Memory B cell (primary cell): ENCODE measurements around the gene RNF31.

Experiments used
- ATAC-seq: fragments of 150-1000 bp; cut with Tn5 transposase; 2 replicates; pipeline ENCODE4 v1.10.0; 2021; ENCODE audit warnings: low read depth, mild to moderate bottlenecking, moderate library complexity
- DNase-seq, 2 donors: peaks; one replicate each; pipeline ENCODE4 v3.0.0; 2022; ENCODE audit warnings: low spot score in 2 of 2
- H3K27ac Mint-ChIP-seq: one replicate; pipeline ENCODE4 v1.8.0; 2022; ENCODE audit warnings: mild to moderate bottlenecking, moderate library complexity, mixed read lengths
- H3K27me3 Mint-ChIP-seq: one replicate; pipeline ENCODE4 v1.8.0; 2022; ENCODE audit warnings: mixed read lengths
- H3K36me3 Mint-ChIP-seq: one replicate; pipeline ENCODE4 v1.8.0; 2022; ENCODE audit warnings: mild to moderate bottlenecking, mixed read lengths
- H3K4me1 Mint-ChIP-seq: one replicate; pipeline ENCODE4 v1.8.0; 2022; ENCODE audit warnings: mixed read lengths
- H3K4me3 Mint-ChIP-seq: one replicate; pipeline ENCODE4 v1.8.0; 2022; ENCODE audit warnings: mild to moderate bottlenecking, moderate library complexity, mixed read lengths
- H3K9me3 Mint-ChIP-seq: one replicate; pipeline ENCODE4 v1.8.0; 2022; ENCODE audit warnings: mixed read lengths

RNF31 gene

DNA sequence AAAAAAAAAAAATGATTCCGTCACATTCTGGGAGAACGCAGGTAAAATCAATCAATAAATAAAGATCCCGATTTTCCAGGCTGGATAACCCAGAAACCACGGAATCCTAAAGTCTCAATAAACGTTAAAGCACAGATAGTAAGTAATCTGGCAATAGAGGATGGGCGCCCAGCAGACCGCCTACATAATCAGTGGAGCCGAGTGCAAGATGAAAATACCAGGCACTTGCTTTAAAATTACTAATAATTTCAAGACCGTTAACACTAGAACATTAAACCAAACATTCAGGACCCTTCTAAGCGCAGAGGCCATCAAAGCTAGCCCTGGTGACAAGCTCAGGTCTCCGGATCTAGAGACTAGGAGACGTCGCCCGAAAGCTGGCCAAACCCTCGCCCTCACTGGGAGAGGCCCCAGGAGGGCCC lies 33.9 kb upstream of the RNF31 start:
- peak overlapping the region; percentile 99 for H3K4me3 Mint-ChIP-seq
- peaks cover 6% of the 10 kb centered on the region for H3K36me3 Mint-ChIP-seq
- H3K27ac Mint-ChIP-seq: peak overlapping the region; percentile 97
- H3K27me3 Mint-ChIP-seq: no peaks in the 10 kb centered on the region
- no peak for ATAC-seq
- no peak for DNase-seq
- H3K4me1 Mint-ChIP-seq: peaks cover 20% of the 10 kb centered on the region
- H3K9me3 Mint-ChIP-seq: no peaks in the 10 kb centered on the region

- DNase-seq: peak in 1 of 2 donors; percentile 74
- peak overlapping the region; percentile 97 for H3K27ac Mint-ChIP-seq
- H3K36me3 Mint-ChIP-seq: peaks cover 12% of the 10 kb centered on the region
- peak; percentile 17 for ATAC-seq
- H3K4me1 Mint-ChIP-seq: peaks cover 16% of the 10 kb centered on the region
- H3K4me3 Mint-ChIP-seq: peak overlapping the region; percentile 99
- no peaks in the 10 kb centered on the region for H3K9me3 Mint-ChIP-seq
- H3K27me3 Mint-ChIP-seq: no peaks in the 10 kb centered on the region
Observed at GRCh38 chr14:24113801-24114531, 33.3 kb upstream of the RNF31 start.

DNA sequence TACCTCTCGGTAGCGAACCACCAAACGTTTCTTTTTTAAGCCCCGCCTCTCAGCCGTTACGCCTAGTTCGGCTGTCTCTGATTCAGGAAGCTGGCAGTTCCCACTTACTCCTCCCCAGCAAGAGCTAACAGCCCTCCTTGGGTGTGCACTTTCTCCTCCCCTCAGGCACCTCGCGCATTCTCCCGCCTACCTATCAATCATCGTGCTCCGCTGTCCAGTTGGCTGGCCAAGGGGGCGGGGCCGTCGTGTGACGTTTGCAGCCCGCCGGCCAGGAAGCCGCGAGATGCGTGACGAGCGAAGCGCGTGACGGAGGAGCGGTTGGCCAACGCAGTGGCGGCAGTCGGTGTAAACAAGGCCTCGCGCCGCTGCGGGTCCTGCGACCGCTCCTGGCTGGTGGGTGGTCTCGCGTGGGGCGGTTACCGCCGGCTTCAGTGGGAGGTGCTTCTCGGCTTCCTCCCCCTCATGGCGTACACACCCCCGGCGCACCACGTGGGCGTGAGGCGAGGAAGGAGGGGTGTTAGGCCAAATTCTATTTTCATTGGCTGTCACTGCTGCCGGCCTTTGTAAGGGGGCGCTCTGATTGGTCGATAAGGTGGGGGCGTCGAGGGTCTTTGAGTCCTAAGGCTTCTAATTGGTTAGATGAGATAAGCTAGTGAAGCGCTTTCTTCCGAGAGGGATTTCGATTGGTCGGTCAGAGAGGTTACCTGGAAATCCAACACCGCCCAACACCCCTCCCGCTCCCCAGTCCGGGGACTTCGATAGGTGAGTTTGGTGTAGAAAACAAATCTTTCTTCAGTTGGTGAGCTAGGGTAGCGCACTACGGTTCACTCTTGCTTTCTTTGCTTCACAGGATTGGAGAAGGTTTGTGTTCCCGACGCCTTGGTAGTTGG lies 32.5 kb upstream of the RNF31 start, which contains the start of the genes DCAF11 and NRL:
DCAF11 (plus strand) TSS at position 246 of the 890 bp plus-strand sequence. CDS start 818 bp downstream, outside the sequence.
NRL (minus strand) TSS at position 418 of the 890 bp plus-strand sequence. CDS start 32,101 bp downstream, outside the sequence.
- Mint-ChIP-seq H3K27me3 (no peaks in the 10 kb centered on the region), H3K36me3 (peaks cover 18% of the 10 kb centered on the region), H3K4me3 (peak within 1 kb of the TSS; percentile 99), H3K27ac (peak within 1 kb of the TSS; percentile 97), H3K4me1 (peaks cover 16% of the 10 kb centered on the region), H3K9me3 (no peaks in the 10 kb centered on the region)
- DNase-seq: peak; percentile 98
- peak; percentile 81 for ATAC-seq

DNA sequence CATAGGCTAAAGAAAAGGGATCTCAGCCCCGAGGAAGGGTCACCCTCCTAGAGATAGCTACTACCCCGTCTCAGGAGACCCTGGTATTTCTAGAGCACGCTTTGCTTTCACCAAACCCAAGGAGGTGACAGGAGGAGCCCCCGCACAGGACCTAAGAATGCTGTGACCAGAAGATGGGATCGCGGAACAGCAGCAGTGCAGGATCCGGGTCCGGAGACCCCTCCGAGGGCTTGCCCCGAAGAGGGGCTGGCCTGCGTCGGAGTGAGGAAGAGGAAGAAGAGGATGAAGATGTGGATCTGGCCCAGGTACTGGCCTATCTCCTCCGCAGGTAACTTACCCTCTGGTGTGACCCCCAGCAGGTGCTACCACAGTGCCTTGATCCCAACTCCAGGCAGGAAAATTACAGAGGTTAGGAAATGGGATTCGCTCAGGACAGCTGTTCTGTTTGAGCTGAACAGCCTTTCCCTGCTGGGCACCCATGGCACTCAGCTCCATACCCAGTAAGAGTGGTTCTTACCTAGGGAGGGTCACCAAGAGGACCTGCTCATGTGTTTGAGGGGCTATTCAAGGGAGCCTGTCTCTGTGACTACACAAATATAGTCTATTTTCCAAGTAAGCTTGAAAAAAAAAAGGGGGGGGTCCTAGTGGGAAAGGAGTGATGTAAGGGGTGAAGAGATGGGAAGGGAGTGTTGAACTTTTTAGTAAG lies 31.7 kb upstream of the RNF31 start:
- H3K4me3 Mint-ChIP-seq: peak overlapping the region; percentile 99
- DNase-seq (no peak), ATAC-seq (no peak)
- no peaks in the 10 kb centered on the region for H3K9me3 Mint-ChIP-seq
- peaks cover 18% of the 10 kb centered on the region for H3K36me3 Mint-ChIP-seq
- no peaks in the 10 kb centered on the region for H3K27me3 Mint-ChIP-seq
- peak overlapping the region; percentile 97 for H3K27ac Mint-ChIP-seq
- H3K4me1 Mint-ChIP-seq: peaks cover 16% of the 10 kb centered on the region

GRCh38 chr14:24116128-24116814 lies 31.0 kb upstream of the RNF31 start:
- ATAC-seq (no peak), DNase-seq (no peak)
- Mint-ChIP-seq H3K36me3 (peaks cover 18% of the 10 kb centered on the region), H3K4me3 (peak overlapping the region; percentile 99), H3K27ac (peak overlapping the region; percentile 53), H3K4me1 (peaks cover 16% of the 10 kb centered on the region), H3K9me3 (no peaks in the 10 kb centered on the region), H3K27me3 (no peaks in the 10 kb centered on the region)

DNA sequence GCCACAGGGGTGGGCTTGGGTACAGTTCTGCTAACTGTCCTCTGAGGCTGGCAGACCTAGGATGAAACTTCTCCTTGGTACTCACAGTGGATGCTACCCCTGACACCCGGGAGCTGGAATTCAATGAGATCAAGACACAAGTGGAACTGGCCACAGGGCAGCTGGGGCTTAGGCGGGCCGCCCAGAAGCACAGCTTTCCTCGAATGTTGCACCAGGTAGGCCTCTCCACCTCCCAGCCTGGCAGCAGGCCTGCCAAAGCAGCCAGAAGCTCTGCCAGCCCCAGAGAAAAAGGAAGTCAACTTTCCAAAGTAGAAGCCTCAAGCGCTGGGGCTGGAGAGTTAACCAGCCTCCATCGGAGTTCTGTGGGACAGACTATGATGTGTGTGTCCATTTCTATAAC lies 30.1 kb upstream of the RNF31 start:
- DNase-seq (no peak), ATAC-seq (no peak)
- no peaks in the 10 kb centered on the region for H3K9me3 Mint-ChIP-seq
- no peaks in the 10 kb centered on the region for H3K27me3 Mint-ChIP-seq
- H3K36me3 Mint-ChIP-seq: peaks cover 21% of the 10 kb centered on the region
- H3K4me1 Mint-ChIP-seq: peaks cover 18% of the 10 kb centered on the region
- H3K27ac Mint-ChIP-seq: no peak overlapping the region
- no peak overlapping the region for H3K4me3 Mint-ChIP-seq

DNA sequence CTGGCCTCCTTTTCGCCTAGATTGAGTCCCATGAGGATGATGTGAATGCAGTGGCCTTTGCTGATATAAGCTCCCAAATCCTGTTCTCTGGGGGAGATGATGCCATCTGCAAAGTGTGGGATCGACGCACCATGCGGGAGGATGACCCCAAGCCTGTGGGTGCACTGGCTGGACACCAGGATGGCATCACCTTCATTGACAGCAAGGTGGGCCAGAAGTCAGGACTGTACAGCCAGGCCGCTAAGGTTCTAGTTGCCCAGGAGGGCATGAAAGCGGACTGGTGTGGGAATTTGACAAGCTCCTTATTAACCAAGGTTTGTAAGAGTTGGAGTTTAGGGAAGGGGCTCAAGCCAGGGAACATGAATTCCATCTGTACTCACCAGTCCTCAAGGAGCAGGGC lies 27.6 kb upstream of the RNF31 start:
- no peaks in the 10 kb centered on the region for H3K9me3 Mint-ChIP-seq
- ATAC-seq (no peak), DNase-seq (no peak)
- H3K27me3 Mint-ChIP-seq: no peaks in the 10 kb centered on the region
- H3K4me1 Mint-ChIP-seq: peaks cover 37% of the 10 kb centered on the region
- no peak overlapping the region for H3K27ac Mint-ChIP-seq
- H3K4me3 Mint-ChIP-seq: no peak overlapping the region
- peaks cover 25% of the 10 kb centered on the region for H3K36me3 Mint-ChIP-seq

- Mint-ChIP-seq H3K36me3 (peaks cover 25% of the 10 kb centered on the region), H3K4me1 (peaks cover 32% of the 10 kb centered on the region), H3K9me3 (no peaks in the 10 kb centered on the region), H3K4me3 (no peak overlapping the region), H3K27me3 (no peaks in the 10 kb centered on the region), H3K27ac (peak overlapping the region; percentile 98)
- ATAC-seq (no peak), DNase-seq (no peak)
Observed at GRCh38 chr14:24121210-24121609, 26.1 kb upstream of the RNF31 start.

- H3K4me3 Mint-ChIP-seq: no peak overlapping the region
- peak; percentile 66 for ATAC-seq
Observed at GRCh38 chr14:24122416-24122815, 24.9 kb upstream of the RNF31 start.

GRCh38 chr14:24122898-24123297 lies 24.4 kb upstream of the RNF31 start:
- Mint-ChIP-seq H3K36me3 (peaks cover 19% of the 10 kb centered on the region), H3K4me1 (peaks cover 29% of the 10 kb centered on the region), H3K9me3 (no peaks in the 10 kb centered on the region), H3K27me3 (no peaks in the 10 kb centered on the region), H3K4me3 (peak overlapping the region; percentile 17), H3K27ac (peak overlapping the region; percentile 98)
- ATAC-seq: no peak
- no peak for DNase-seq

More at GRCh38 chr14:24122416-24122815, 24.9 kb upstream of the RNF31 start:
- Mint-ChIP-seq H3K4me1 (peaks cover 28% of the 10 kb centered on the region), H3K9me3 (no peaks in the 10 kb centered on the region), H3K27ac (peak overlapping the region; percentile 98), H3K36me3 (peaks cover 19% of the 10 kb centered on the region), H3K27me3 (no peaks in the 10 kb centered on the region)
- no peak for DNase-seq

DNA sequence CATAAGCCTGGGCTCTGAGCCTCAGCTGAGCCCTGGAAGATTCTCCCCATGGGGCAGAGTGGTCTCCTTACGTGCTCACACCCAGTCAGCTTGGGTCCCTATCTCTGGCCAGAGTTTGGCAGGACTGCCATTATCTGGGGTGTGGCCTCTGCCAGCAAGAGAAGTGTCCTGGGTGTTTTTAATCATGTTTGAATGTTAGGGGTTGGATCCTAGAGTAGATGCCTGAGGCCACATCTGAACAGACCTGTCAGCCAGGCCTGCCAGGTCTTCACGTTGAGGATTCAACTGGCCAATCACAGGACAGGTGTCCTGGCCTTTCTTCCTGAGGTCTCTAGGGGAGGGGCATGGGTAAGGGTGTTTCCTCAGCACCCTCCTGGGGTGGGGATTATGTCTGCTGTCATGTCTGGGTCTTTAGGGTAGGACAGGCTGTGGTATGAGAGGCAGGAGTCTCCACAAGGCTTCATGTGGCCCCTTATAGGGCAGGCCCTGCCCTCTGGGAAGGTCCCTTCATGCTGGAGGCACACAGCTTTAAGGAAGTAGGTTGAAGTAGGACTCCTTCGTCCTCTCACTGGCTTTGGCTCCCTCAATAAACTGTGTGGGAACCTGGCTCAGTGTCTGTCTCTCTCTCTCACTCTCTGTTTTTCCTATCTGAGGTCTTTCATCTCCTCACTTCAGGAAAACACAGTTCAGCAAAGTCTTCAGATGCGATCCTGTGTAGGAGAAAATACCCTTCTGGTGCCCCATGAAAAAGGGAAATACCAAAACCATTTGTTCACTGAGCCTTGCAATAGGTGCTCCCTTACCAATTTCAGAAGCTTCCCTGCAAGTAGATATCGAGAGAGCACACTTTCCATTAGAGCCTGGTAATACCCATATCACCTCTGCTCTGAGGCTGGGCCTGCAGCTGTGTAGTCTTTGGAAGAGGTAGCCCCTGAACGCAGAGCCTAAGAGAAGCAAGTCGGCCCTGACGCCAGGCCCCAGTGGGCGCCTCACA lies 23.6 kb upstream of the RNF31 start:
- Mint-ChIP-seq H3K4me3 (peak overlapping the region; percentile 49), H3K27me3 (no peaks in the 10 kb centered on the region), H3K36me3 (peaks cover 15% of the 10 kb centered on the region), H3K27ac (peak overlapping the region; percentile 98), H3K4me1 (peaks cover 27% of the 10 kb centered on the region), H3K9me3 (no peaks in the 10 kb centered on the region)
- ATAC-seq: peak; percentile 83
- peak in 1 of 2 donors; percentile 22 for DNase-seq

GRCh38 chr14:24126939-24127338 lies 20.4 kb upstream of the RNF31 start:
- Mint-ChIP-seq H3K36me3 (peaks cover 9% of the 10 kb centered on the region), H3K27ac (no peak overlapping the region), H3K27me3 (no peaks in the 10 kb centered on the region), H3K4me1 (peaks cover 30% of the 10 kb centered on the region), H3K9me3 (no peaks in the 10 kb centered on the region), H3K4me3 (no peak overlapping the region)
- ATAC-seq: no peak
- no peak for DNase-seq
